Activated B cell treated with CpG ODN at 0.5 μM for 24 hours (primary cell): Measurements from ENCODE around the gene ABHD15. TPM values are rescaled to one million over a fixed set of nuclear protein-coding genes. Genes with fewer than 3 reads are reported as not detected.

Source experiments
- ATAC-seq: fragments of 200-7000 bp; cut with Tn5 transposase; one replicate; pipeline ENCODE4 v1.10.0; 2021; ENCODE audit warnings: low read depth, mild to moderate bottlenecking, moderate library complexity
- CTCF ChIA-PET: fragments of 350-600 bp; sonication (Branson Sonifier 250); formaldehyde crosslinking; loops from one replicate; lab custom pipeline; 2021; ENCODE audit warnings: antibody characterized with exemption; lab: Charles Lee
- POLR2A ChIA-PET: fragments of 350-600 bp; sonication (Branson Sonifier 250); formaldehyde crosslinking; loops from one replicate; lab custom pipeline; 2021; ENCODE audit warnings: antibody characterized with exemption; lab: Charles Lee
- DNase-seq: peaks from one replicate; pipeline ENCODE4 v3.0.0; 2022
- H3K27ac Mint-ChIP-seq: one replicate; pipeline ENCODE4 v1.8.0; 2020; ENCODE audit warnings: mixed read lengths
- H3K27me3 Mint-ChIP-seq: one replicate; pipeline ENCODE4 v1.8.0; 2021; ENCODE audit warnings: mixed read lengths
- H3K36me3 Mint-ChIP-seq: one replicate; pipeline ENCODE4 v1.8.0; 2021; ENCODE audit warnings: low read depth, mixed read lengths
- H3K4me1 Mint-ChIP-seq: one replicate; pipeline ENCODE4 v1.8.0; 2021; ENCODE audit warnings: mixed read lengths
- H3K4me3 Mint-ChIP-seq: one replicate; pipeline ENCODE4 v1.8.0; 2020; ENCODE audit warnings: mild to moderate bottlenecking, mixed read lengths
- H3K9me3 Mint-ChIP-seq: one replicate; pipeline ENCODE4 v1.8.0; 2020; ENCODE audit warnings: mixed read lengths
- intact Hi-C: fragments of 100-400 bp; cut with micrococcal nuclease; formaldehyde crosslinking; loops from one replicate; pipeline ENCODE4 v1.15.1; 2024
- total RNA-seq: library from RNA; stranded (reverse); gene quantifications from 2 replicates; pipeline ENCODE4 v1.2.3, GENCODE V29; 2022
- TF ChIP-seq, protein P1 (sequence below): fragments of 200-600 bp; IDR thresholded peaks from one replicate; pipeline ENCODE4 v1.8.0; 2022; ENCODE audit warnings: antibody characterized with exemption, mild to moderate bottlenecking

ABHD15 gene
- total RNA-seq, 1 donor from 2014 or later: 11.0 TPM

DNA sequence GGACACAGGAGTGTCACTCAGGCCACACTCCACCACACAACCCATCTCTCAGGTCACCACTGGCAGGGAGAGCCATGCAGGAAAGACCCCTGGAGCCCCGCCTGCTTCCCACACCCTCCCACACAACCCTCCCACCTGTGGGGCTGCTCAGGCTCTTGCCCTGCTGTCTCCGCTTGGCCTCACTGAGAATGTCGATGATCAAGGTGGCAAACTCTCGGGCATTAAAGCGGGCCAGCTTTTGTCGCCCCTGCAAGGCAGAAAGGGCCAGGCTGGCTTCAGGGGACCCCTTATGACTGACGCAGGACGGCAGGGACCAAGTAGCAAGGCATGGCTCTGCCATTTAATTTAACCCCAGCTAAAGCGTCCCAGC is 10.1 kb upstream of the ABHD15 start:
- TF ChIP-seq, protein P1, sequence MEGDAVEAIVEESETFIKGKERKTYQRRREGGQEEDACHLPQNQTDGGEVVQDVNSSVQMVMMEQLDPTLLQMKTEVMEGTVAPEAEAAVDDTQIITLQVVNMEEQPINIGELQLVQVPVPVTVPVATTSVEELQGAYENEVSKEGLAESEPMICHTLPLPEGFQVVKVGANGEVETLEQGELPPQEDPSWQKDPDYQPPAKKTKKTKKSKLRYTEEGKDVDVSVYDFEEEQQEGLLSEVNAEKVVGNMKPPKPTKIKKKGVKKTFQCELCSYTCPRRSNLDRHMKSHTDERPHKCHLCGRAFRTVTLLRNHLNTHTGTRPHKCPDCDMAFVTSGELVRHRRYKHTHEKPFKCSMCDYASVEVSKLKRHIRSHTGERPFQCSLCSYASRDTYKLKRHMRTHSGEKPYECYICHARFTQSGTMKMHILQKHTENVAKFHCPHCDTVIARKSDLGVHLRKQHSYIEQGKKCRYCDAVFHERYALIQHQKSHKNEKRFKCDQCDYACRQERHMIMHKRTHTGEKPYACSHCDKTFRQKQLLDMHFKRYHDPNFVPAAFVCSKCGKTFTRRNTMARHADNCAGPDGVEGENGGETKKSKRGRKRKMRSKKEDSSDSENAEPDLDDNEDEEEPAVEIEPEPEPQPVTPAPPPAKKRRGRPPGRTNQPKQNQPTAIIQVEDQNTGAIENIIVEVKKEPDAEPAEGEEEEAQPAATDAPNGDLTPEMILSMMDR: no peak
- ATAC-seq (no peak), DNase-seq (no peak)
- H3K9me3 Mint-ChIP-seq: no peaks in the 10 kb centered on the region
- no peak overlapping the region for H3K27ac Mint-ChIP-seq
- CTCF ChIA-PET: interaction anchor here (1.3 to 9.0 kb wide), 4 partner anchors 16 to 40 kb away, joined by 3 to 70 read pairs (median 30); partner anchors contain the start of gene ANKRD13B
- H3K4me1 Mint-ChIP-seq: peaks cover 21% of the 10 kb centered on the region
- H3K4me3 Mint-ChIP-seq: no peak overlapping the region
- POLR2A ChIA-PET: interaction anchor here (0.7 to 1.8 kb wide), 2 partner anchors 9 to 14 kb away, joined by 3 to 7 read pairs; no protein-coding TSS in a partner anchor
- peaks cover 56% of the 10 kb centered on the region for H3K36me3 Mint-ChIP-seq
- intact Hi-C loops: no loop called here
- H3K27me3 Mint-ChIP-seq: no peaks in the 10 kb centered on the region

DNA sequence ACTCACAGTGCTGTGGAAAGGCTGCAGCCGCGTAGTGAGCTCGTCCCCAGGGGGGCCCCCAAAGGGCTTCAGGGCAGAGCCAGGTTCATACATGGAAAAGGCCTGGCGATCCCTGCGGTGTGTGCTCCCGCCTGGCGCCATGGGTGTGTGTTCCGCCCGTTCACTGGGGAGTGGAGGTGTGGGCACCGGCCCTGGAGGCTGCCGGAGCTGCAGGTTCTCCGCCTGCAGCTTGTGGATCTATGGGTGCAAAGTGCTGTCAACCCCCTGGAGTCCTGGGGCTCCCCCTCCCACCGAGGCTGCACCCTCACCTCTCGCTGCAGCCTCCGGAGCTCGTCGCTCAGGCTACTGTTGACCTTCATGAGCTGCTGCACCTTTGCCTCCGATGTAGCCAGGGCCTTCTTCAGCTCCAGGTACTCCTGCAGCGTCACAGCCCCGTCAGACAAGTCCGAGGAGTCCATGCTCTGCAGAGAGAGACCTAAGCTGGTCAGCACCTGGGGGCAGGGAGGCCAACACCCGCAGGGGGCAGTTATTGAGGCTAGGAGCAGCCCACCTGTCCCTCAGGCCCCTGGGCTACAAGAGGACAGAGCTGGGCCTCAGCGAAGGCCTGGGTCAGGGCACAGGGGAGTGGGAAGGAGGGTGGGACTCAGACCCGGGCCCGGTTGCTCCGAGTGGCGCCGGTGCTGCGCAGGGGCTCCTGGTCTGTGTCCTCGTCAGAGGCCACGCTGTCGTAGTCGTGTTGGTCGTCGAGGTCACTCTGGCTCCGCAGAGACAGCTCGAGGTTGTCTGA is 9.6 kb upstream of the ABHD15 start:
- DNase-seq (no peak), ATAC-seq (no peak)
- Mint-ChIP-seq H3K27me3 (no peaks in the 10 kb centered on the region), H3K36me3 (peaks cover 56% of the 10 kb centered on the region), H3K9me3 (no peaks in the 10 kb centered on the region), H3K4me3 (no peak overlapping the region), H3K4me1 (peaks cover 21% of the 10 kb centered on the region), H3K27ac (no peak overlapping the region)
- TF ChIP-seq, protein P1: no peak
- intact Hi-C loops: no loop called here
- ChIA-PET POLR2A (interaction anchor here (0.7 to 1.8 kb wide), 3 partner anchors 9 to 14 kb away, joined by 3 to 7 read pairs (median 3); no protein-coding TSS in a partner anchor), CTCF (interaction anchor here (1.3 to 9.0 kb wide), 5 partner anchors 16 to 206 kb away, joined by 3 to 70 read pairs (median 6); partner anchors contain the start of gene ANKRD13B)

DNA sequence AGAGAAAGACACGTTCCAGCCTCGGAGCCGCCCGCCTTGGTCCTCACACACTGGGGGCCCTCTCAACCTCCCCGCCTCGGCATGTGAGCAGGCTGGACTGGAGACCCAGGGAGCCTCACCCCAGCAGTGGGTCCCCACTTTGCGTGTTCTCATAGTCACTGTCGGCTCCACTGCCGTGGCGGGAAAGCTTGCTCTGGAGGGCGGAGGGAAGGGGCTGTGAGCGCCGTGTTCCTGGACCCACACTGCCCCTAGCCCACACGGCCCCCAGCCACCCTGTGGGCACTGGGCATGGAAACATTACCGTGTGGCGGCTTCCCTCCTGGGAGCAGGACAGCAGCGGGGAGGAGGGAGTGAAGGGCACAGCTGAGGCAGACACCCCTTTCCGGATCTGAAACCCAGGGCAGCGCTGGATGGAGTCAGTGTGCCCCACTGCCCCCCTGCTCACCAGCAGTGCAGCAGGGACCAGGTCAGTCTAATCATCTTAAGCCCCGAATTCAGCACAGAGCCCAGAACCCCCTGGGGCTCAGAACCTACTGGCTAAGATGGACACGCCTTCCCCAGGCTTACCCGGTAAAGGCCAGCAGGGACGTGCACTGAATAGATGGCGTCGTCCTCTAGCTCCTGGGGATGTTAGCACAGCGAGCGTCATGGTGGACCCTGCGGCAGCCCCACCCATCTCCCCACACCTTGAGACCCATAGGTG is 8.8 kb upstream of the ABHD15 start:
- DNase-seq (no peak), ATAC-seq (no peak)
- Mint-ChIP-seq H3K36me3 (peaks cover 56% of the 10 kb centered on the region), H3K4me3 (no peak overlapping the region), H3K4me1 (peaks cover 22% of the 10 kb centered on the region), H3K27ac (no peak overlapping the region), H3K9me3 (no peaks in the 10 kb centered on the region), H3K27me3 (no peaks in the 10 kb centered on the region)
- ChIA-PET POLR2A (interaction anchor here (0.8 to 1.8 kb wide), 2 partner anchors 8 to 12 kb away, joined by 3 to 7 read pairs; no protein-coding TSS in a partner anchor), CTCF (interaction anchor here (0.8 to 9.0 kb wide), 5 partner anchors 17 to 206 kb away, joined by 3 to 70 read pairs (median 6); partner anchors contain the start of gene ANKRD13B)
- TF ChIP-seq, protein P1: no peak
- intact Hi-C loops: no loop called here

DNA sequence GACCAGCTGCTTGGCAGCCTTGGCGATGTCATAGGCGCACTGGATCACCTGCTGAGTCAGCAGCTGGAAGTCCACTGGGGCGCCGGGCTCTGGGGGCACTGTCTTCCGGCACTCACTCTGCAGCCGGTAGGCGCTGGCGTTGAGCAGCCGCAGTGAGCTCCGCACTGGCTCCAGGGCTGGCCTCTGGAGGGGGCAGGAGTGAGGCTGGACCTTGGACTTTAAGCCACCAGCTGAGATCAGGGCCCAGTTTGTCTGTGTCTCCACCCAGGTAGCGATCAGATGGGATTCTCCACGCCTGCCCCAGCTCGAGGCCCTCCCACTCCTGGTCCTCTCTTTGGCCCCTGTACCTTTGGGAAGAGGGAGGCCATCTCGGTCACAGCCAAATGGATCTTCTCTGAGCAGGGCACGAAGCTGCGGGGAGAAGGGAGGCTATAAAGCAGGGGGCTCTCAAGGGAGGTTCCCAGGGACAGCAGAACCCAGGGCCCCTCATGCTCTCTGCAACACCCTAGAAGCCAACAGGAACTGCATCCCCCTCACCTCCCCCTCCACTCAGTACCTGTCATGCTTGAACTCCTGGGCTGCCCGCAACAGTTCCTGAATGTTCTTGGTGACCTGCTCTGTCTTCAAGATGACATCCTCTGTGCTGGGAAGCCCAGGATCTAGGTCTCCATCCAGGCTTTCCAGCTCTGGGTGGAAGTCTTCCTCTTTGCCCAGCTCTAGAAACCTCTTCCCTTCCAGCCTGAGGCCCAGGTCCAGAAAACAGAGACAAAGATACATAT is 8.1 kb upstream of the ABHD15 start:
- H3K27me3 Mint-ChIP-seq: no peaks in the 10 kb centered on the region
- intact Hi-C loops: no loop called here
- peaks cover 20% of the 10 kb centered on the region for H3K4me1 Mint-ChIP-seq
- H3K4me3 Mint-ChIP-seq: no peak overlapping the region
- no peaks in the 10 kb centered on the region for H3K9me3 Mint-ChIP-seq
- TF ChIP-seq, protein P1: no peak
- no peak for ATAC-seq
- peaks cover 51% of the 10 kb centered on the region for H3K36me3 Mint-ChIP-seq
- POLR2A ChIA-PET: interaction anchor here (0.5 kb wide), 1 partner anchor 96 kb away, joined by 5 read pairs; no protein-coding TSS in a partner anchor
- H3K27ac Mint-ChIP-seq: no peak overlapping the region
- no peak for DNase-seq
- CTCF ChIA-PET: interaction anchor here (0.8 to 9.0 kb wide), 5 partner anchors 18 to 205 kb away, joined by 4 to 70 read pairs (median 17); partner anchors contain the start of gene ANKRD13B
